HG03354 (cell line): ENCODE measurements around the gene ITGB6.
A peak's percentile ranks its signal among the peaks of the same experiment; 100 is the strongest.

Experiments used
- ATAC-seq: cut with Tn5 transposase; IDR thresholded peaks from one replicate; pipeline ENCODE4 v1.9.1; 2021; ENCODE audit warnings: mild to moderate bottlenecking; ENCODE audit not compliant: unreplicated experiment, poor library complexity, severe bottlenecking

The ITGB6 gene

GRCh38 chr2:160222546-160223283, 22.6 kb upstream of the ITGB6 start:
- no peak for ATAC-seq

- no peak for ATAC-seq
These were observed 21.6 kb upstream of the ITGB6 start for GRCh38 chr2:160221391-160222276.

- no peak for ATAC-seq
These were observed 20.5 kb upstream of the ITGB6 start for GRCh38 chr2:160220545-160221009.

GRCh38 chr2:160220026-160220425, 20.0 kb upstream of the ITGB6 start:
- no peak for ATAC-seq

GRCh38 chr2:160214461-160215445, 14.7 kb upstream of the ITGB6 start:
- peak; percentile 59 for ATAC-seq

- no peak for ATAC-seq
These were observed 13.4 kb upstream of the ITGB6 start for GRCh38 chr2:160213511-160213910.

GRCh38 chr2:160210599-160211138, 10.6 kb upstream of the ITGB6 start:
- ATAC-seq = peak; percentile 87

GRCh38 chr2:160209516-160209856, 9.4 kb upstream of the ITGB6 start:
- ATAC-seq = peak; percentile 26

- ATAC-seq = no peak
These were observed 8.8 kb upstream of the ITGB6 start for GRCh38 chr2:160208655-160209515.

- ATAC-seq = peak; percentile 31
These were observed 8.0 kb upstream of the ITGB6 start for GRCh38 chr2:160207804-160208654.

- ATAC-seq = no peak
These were observed 7.2 kb upstream of the ITGB6 start for GRCh38 chr2:160207271-160207670.

- ATAC-seq = no peak
These were observed 6.4 kb upstream of the ITGB6 start for GRCh38 chr2:160206436-160206835.

GRCh38 chr2:160205505-160205904, 5.4 kb upstream of the ITGB6 start:
- no peak for ATAC-seq

- no peak for ATAC-seq
These were observed 3.4 kb upstream of the ITGB6 start for GRCh38 chr2:160203422-160203821.

GRCh38 chr2:160203007-160203406, 2.9 kb upstream of the ITGB6 start:
- no peak for ATAC-seq

GRCh38 chr2:160201849-160202539, 1.9 kb upstream of the ITGB6 start:
- ATAC-seq = no peak

GRCh38 chr2:160200921-160201320, 849 bp upstream of the ITGB6 start:
- ATAC-seq = no peak
